K562 (cell line): ENCODE measurements around the gene ALKBH8. TPM values are rescaled to one million over a fixed set of nuclear protein-coding genes. Genes with fewer than 3 reads are reported as not detected.
A peak's percentile ranks its signal among the peaks of the same experiment; 100 is the strongest.

Source experiments
- BHLHE40 ChIP-seq: IDR thresholded peaks from 2 replicates; pipeline ENCODE4 v1.6.1; 2011; ENCODE audit warnings: low read length, improper control_type of control experiment
- CC2D1A ChIP-seq: fragments of 450-650 bp; IDR thresholded peaks from 2 replicates; pipeline ENCODE4 v1.6.1; 2017; ENCODE audit warnings: mild to moderate bottlenecking
- CREB1 ChIP-seq, 2 experiments: sonication (generic) in 1 of 2; formaldehyde crosslinking in 1 of 2; IDR thresholded peaks; 2 replicates each; pipeline versions ENCODE4 v1.6.1 to v1.8.0; 2012 to 2022; ENCODE audit warnings: inconsistent platforms in 1 of 2, mild to moderate bottlenecking in 1 of 2, missing genetic modification reagents in 1 of 2, moderate library complexity in 1 of 2
- ILF3 ChIP-seq: fragments of 450-650 bp; IDR thresholded peaks from 2 replicates; pipeline ENCODE4 v1.6.1; 2018; ENCODE audit warnings: antibody characterized with exemption, mild to moderate bottlenecking, moderate library complexity, borderline replicate concordance
- SIN3B ChIP-seq: fragments of 450-650 bp; IDR thresholded peaks from 2 replicates; pipeline ENCODE4 v1.6.1; 2017; ENCODE audit warnings: low read depth, mild to moderate bottlenecking, moderate library complexity
- SMAD4 ChIP-seq: fragments of 250-450 bp; sonication (Bioruptor Pico); conservative IDR thresholded peaks from 2 replicates; pipeline ENCODE4 v1.8.0; 2021; ENCODE audit warnings: inconsistent platforms, mild to moderate bottlenecking, moderate library complexity
- SOX6 ChIP-seq: fragments of 450-650 bp; IDR thresholded peaks from 2 replicates; pipeline ENCODE4 v1.6.1; 2014; ENCODE audit warnings: mild to moderate bottlenecking
- STAG1 ChIP-seq: sonication (generic); formaldehyde crosslinking; IDR thresholded peaks from 2 replicates; pipeline ENCODE4 v1.5.0; 2020; ENCODE audit warnings: missing genetic modification reagents, borderline replicate concordance
- TAF7 ChIP-seq: fragments of 450-650 bp; IDR thresholded peaks from 2 replicates; pipeline ENCODE4 v1.6.1; 2016; ENCODE audit warnings: missing genetic modification characterization, missing compliant biosample characterization
- ZNF232 ChIP-seq: sonication (generic); formaldehyde crosslinking; IDR thresholded peaks from 2 replicates; pipeline ENCODE4 v1.8.0; 2022; ENCODE audit warnings: mild to moderate bottlenecking, missing genetic modification reagents
- ZNF239 ChIP-seq: fragments of 250-450 bp; sonication (Bioruptor Pico); IDR thresholded peaks from 2 replicates; pipeline ENCODE4 v1.4.0; 2020; ENCODE audit warnings: mild to moderate bottlenecking
- ZNF699 ChIP-seq: fragments of 250-450 bp; sonication (Bioruptor Pico); IDR thresholded peaks from 2 replicates; pipeline ENCODE4 v1.8.0; 2021; ENCODE audit warnings: mild to moderate bottlenecking, moderate library complexity; ENCODE audit not compliant: insufficient replicate concordance
- polyA plus RNA-seq, 8 experiments: library from polyadenylated mRNA; depleted of rRNA in 4 of 8; stranded (reverse) in 5 of 8; unstranded in 3 of 8; fragments of >200 nt; fragmentation: Nextera tagmentation in 2 of 8; fragmentation: Illumina TruSeq in 1 of 8; extraction: Ambion mirVana in 2 of 8; extraction: Trizol in 1 of 8; gene quantifications; 2 replicates each; pipeline versions ENCODE4 v1.2.1 to v1.2.3, GENCODE V29; 2011 to 2014; ENCODE audit warnings: inconsistent platforms in 1 of 8, missing spikeins in 1 of 8
- total RNA-seq, 7 experiments: library from RNA; depleted of rRNA in 6 of 7; stranded (reverse); fragments of >200 nt in 6 of 7; fragmentation: Illumina TruSeq in 2 of 7; extraction: Trizol in 2 of 7; gene quantifications; 2 replicates each; pipeline versions ENCODE4 v1.2.1 to v1.2.3, GENCODE V29; 2011 to 2021; ENCODE audit warnings: low replicate concordance in 1 of 7
- TF ChIP-seq, protein P1 (sequence below): fragments of 250-450 bp; sonication (Bioruptor Pico); IDR thresholded peaks from 2 replicates; pipeline ENCODE4 v1.5.0; 2022; ENCODE audit warnings: mild to moderate bottlenecking
- TF ChIP-seq, protein P2 (sequence below), 2 experiments: fragments of 450-650 bp; formaldehyde crosslinking in 1 of 2; IDR thresholded peaks; 2 replicates each; pipeline versions ENCODE4 v1.4.0 to v1.6.1; 2014 to 2020; ENCODE audit warnings: mild to moderate bottlenecking in 2 of 2, borderline replicate concordance in 1 of 2, low read depth in 1 of 2
- TF ChIP-seq, protein P3 (sequence below), 2 experiments: fragments of 450-650 bp; conservative IDR thresholded peaks; 2 replicates each; pipeline ENCODE4 v1.6.1; 2017; ENCODE audit warnings: mild to moderate bottlenecking in 2 of 2, moderate library complexity in 2 of 2

The ALKBH8 gene
- total and polyA plus RNA-seq, 9 of the 15 experiments (the other 6 are each of a cell fraction or from before 2014, with no cell fraction given): 4.3 to 14.4 (median 9.1) TPM

DNA sequence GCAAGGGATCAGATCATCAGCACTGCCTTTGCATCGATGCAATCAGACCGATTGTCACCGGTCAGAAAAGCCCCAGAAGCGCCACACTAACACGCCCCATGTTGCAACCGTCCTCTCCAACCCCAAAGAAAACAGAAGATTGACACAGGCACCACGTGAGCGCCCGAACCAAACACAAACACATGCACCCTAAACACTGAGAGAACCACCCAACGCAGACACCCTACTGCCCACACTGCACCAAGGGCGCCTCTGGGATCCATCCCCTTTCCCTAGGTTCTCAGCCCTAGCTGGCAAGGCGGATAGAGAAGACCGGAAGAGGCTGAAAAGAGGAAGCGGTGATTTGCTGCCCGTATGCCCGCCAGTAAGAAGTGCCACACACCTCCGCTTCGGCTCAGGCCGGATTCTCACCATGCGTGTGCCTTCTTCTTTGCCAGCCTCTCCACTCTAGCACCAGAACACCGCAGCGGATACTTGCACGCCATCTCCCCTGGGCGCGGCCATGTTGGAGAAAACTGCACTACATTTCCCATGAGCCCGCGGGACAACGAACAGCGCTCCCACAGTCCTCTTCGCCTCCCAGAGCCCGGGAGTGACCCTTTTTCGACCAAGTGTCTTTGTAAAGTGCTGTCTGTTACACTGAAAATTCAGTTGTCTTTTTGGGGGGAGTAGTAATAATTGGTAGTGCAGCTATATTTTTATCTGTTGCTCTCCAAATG lies at the start of gene ALKBH8 (continued):
- TF ChIP-seq CREB1 (IDR thresholded peaks at IDR 0.05) (peak; percentile 41; the same call in 1 of the 2 replicates), CREB1 (CRISPR knock-in tag; IDR thresholded peaks at IDR 0.05) (peak; percentile 34; the same call in 1 of the 2 replicates), ZNF699 (CRISPR knock-in tag) (no peak), ILF3 (no peak), TAF7 (tag) (peak; percentile 80), SOX6 (no peak), BHLHE40 (no peak; the same call in 1 of the 2 replicates), STAG1 (CRISPR knock-in tag) (no peak), ZNF232 (CRISPR knock-in tag) (0 out of 2 replicates have a peak, but pooled peaks have one; percentile 16), SIN3B (peak; percentile 60; the same call in 1 of the 2 replicates), ZNF239 (CRISPR knock-in tag) (no peak), CC2D1A (no peak), SMAD4 (CRISPR knock-in tag) (no peak)
- TF ChIP-seq, protein P1, sequence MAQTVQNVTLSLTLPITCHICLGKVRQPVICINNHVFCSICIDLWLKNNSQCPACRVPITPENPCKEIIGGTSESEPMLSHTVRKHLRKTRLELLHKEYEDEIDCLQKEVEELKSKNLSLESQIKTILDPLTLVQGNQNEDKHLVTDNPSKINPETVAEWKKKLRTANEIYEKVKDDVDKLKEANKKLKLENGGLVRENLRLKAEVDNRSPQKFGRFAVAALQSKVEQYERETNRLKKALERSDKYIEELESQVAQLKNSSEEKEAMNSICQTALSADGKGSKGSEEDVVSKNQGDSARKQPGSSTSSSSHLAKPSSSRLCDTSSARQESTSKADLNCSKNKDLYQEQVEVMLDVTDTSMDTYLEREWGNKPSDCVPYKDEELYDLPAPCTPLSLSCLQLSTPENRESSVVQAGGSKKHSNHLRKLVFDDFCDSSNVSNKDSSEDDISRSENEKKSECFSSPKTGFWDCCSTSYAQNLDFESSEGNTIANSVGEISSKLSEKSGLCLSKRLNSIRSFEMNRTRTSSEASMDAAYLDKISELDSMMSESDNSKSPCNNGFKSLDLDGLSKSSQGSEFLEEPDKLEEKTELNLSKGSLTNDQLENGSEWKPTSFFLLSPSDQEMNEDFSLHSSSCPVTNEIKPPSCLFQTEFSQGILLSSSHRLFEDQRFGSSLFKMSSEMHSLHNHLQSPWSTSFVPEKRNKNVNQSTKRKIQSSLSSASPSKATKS (CRISPR knock-in tag): no peak
- TF ChIP-seq, protein P2, sequence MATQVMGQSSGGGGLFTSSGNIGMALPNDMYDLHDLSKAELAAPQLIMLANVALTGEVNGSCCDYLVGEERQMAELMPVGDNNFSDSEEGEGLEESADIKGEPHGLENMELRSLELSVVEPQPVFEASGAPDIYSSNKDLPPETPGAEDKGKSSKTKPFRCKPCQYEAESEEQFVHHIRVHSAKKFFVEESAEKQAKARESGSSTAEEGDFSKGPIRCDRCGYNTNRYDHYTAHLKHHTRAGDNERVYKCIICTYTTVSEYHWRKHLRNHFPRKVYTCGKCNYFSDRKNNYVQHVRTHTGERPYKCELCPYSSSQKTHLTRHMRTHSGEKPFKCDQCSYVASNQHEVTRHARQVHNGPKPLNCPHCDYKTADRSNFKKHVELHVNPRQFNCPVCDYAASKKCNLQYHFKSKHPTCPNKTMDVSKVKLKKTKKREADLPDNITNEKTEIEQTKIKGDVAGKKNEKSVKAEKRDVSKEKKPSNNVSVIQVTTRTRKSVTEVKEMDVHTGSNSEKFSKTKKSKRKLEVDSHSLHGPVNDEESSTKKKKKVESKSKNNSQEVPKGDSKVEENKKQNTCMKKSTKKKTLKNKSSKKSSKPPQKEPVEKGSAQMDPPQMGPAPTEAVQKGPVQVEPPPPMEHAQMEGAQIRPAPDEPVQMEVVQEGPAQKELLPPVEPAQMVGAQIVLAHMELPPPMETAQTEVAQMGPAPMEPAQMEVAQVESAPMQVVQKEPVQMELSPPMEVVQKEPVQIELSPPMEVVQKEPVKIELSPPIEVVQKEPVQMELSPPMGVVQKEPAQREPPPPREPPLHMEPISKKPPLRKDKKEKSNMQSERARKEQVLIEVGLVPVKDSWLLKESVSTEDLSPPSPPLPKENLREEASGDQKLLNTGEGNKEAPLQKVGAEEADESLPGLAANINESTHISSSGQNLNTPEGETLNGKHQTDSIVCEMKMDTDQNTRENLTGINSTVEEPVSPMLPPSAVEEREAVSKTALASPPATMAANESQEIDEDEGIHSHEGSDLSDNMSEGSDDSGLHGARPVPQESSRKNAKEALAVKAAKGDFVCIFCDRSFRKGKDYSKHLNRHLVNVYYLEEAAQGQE (IDR thresholded peaks at IDR 0.05; ENCODE audit: borderline replicate concordance): peak; percentile 32; the same call in 1 of the 2 replicates
- TF ChIP-seq, protein P2 (CRISPR knock-in tag; IDR thresholded peaks at IDR 0.05; ENCODE audit: low read depth): 0 out of 2 replicates have a peak, but pooled peaks have one; percentile 39
- TF ChIP-seq, protein P3, sequence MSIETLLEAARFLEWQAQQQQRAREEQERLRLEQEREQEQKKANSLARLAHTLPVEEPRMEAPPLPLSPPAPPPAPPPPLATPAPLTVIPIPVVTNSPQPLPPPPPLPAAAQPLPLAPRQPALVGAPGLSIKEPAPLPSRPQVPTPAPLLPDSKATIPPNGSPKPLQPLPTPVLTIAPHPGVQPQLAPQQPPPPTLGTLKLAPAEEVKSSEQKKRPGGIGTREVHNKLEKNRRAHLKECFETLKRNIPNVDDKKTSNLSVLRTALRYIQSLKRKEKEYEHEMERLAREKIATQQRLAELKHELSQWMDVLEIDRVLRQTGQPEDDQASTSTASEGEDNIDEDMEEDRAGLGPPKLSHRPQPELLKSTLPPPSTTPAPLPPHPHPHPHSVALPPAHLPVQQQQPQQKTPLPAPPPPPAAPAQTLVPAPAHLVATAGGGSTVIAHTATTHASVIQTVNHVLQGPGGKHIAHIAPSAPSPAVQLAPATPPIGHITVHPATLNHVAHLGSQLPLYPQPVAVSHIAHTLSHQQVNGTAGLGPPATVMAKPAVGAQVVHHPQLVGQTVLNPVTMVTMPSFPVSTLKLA (conservative IDR thresholded peaks at IDR 0.05): peak; percentile 96 to 98
